Astrocyte (in vitro differentiated cells and primary cell): ENCODE data around the gene GPATCH2.

ENCODE experiments used
- EZH2 ChIP-seq: IDR thresholded peaks from 2 replicates; pipeline ENCODE4 v1.6.1; 2012; ENCODE audit warnings: mild to moderate bottlenecking, low read length, inconsistent platforms; ENCODE audit not compliant: insufficient read depth
- TF ChIP-seq, protein P1 (sequence below): IDR thresholded peaks from 2 replicates; pipeline ENCODE4 v1.5.1; 2011; ENCODE audit warnings: low read depth, mild to moderate bottlenecking, inconsistent platforms, low read length, moderate library complexity; ENCODE audit not compliant: insufficient read depth

DNA sequence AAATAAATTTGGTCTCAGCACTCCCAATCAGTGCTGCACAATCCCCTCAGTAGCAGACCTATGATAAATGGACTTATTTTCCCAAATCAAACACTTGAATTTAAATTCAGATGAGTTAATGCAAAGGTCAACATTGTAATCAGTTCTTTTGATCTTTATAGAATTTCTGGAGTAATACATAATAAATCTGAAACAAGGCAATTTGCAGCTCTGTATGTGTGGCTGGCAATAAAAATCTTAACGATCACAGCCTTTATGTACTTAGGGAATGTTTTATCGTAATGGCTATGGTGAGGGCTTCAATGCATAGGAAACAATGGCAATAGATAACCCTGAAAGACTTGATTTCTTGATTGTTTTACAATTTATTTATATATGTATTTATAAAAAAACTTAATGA, 91.4 kb downstream of the GPATCH2 start:
- TF ChIP-seq, protein P1, sequence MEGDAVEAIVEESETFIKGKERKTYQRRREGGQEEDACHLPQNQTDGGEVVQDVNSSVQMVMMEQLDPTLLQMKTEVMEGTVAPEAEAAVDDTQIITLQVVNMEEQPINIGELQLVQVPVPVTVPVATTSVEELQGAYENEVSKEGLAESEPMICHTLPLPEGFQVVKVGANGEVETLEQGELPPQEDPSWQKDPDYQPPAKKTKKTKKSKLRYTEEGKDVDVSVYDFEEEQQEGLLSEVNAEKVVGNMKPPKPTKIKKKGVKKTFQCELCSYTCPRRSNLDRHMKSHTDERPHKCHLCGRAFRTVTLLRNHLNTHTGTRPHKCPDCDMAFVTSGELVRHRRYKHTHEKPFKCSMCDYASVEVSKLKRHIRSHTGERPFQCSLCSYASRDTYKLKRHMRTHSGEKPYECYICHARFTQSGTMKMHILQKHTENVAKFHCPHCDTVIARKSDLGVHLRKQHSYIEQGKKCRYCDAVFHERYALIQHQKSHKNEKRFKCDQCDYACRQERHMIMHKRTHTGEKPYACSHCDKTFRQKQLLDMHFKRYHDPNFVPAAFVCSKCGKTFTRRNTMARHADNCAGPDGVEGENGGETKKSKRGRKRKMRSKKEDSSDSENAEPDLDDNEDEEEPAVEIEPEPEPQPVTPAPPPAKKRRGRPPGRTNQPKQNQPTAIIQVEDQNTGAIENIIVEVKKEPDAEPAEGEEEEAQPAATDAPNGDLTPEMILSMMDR, result no peak
- no peak for TF ChIP-seq EZH2
